Mesenteric fat pad (tissue), 1 donor: ENCODE data around the gene ZNF142. TPM values are rescaled to one million over a fixed set of nuclear protein-coding genes. Genes with fewer than 3 reads are reported as not detected.
A peak's percentile ranks its signal among the peaks of the same experiment; 100 is the strongest.
"Not testable (repeated sequence)": the region's sequence is repeated elsewhere in the genome, so short reads cannot be mapped to it uniquely, and the experiment has no call there.

Experiments used
- DNase-seq: peaks from one replicate; pipeline ENCODE4 v3.0.0-alpha.2; 2020; ENCODE audit warnings: low spot score
- long read RNA-seq: library from polyadenylated mRNA; unstranded; transcript quantifications from one replicate; pipeline ENCODE4 v2.0.0, GENCODE V29; 2020
- total RNA-seq: library from RNA; stranded (reverse); fragmentation: NEBNext Ultra II Directional; extraction: Animal tissue kit (Norgen Biotek cat#: 25700); gene quantifications from one replicate; pipeline ENCODE4 v1.2.1, GENCODE V29; 2021
- donor health status: DM: yes; HTN: yes; CAD: no.

ZNF142 gene, protein sequence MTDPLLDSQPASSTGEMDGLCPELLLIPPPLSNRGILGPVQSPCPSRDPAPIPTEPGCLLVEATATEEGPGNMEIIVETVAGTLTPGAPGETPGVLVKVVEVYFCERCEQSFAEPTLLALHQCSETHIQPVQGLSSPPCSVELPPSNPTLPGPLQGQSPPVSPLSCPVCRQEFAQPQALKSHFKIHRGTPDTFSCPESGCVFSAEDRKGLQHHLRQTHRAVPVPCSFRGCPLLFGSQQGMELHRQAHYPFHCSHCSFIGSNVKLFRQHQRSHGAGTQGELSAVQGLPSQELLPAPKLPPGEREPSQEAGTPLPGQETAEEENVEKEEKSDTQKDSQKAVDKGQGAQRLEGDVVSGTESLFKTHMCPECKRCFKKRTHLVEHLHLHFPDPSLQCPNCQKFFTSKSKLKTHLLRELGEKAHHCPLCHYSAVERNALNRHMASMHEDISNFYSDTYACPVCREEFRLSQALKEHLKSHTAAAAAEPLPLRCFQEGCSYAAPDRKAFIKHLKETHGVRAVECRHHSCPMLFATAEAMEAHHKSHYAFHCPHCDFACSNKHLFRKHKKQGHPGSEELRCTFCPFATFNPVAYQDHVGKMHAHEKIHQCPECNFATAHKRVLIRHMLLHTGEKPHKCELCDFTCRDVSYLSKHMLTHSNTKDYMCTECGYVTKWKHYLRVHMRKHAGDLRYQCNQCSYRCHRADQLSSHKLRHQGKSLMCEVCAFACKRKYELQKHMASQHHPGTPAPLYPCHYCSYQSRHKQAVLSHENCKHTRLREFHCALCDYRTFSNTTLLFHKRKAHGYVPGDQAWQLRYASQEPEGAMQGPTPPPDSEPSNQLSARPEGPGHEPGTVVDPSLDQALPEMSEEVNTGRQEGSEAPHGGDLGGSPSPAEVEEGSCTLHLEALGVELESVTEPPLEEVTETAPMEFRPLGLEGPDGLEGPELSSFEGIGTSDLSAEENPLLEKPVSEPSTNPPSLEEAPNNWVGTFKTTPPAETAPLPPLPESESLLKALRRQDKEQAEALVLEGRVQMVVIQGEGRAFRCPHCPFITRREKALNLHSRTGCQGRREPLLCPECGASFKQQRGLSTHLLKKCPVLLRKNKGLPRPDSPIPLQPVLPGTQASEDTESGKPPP (N-terminal part only)
- total RNA-seq, result 21.3 TPM
- long read RNA-seq, partial matches to known transcripts, result 7 of 9 reads
- long read RNA-seq, other reads (novel, unspliced or antisense), result 2 of 9 reads

DNA sequence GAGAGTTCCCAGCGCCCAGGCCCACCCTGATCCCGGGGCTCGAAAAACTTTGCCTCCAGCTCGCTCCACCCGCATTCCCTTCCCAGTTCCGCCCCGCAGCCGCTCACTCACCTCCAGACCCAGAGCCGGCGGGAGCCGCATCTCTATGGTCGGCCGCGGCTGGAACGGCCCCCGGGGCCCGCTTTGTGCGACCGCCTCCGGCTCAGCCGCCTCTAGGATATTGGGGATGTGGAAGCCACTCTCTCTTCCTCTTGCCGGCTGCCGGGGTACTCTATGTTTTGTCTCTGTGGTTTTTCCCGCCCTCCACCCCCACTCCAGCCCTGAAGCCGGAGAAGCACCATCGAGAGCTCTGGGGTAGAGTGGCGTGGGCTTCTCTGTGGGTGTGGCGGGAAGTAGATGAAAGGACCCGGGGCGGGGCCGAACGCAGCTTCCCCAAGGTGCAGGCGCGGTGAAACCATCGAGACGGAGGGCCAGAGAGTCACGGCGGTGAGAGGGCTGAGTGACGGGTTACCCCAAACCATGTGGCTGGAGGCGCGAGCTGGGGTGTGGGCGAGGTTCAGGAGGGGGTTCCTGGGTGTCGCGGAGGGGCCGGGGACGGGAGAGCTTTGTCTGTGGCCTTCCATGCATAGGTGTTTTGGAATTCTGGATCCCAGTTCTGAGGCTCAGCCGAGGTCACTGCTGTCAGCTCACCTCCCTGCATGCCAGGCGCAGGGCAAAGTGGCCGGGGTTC is at the start of gene ZNF142, which contains the start of gene BCS1L:
TSS of gene ZNF142 (minus strand) at position 366 of the 730 bp plus-strand sequence. CDS start 3,194 bp downstream, outside the sequence.
TSS of gene BCS1L (plus strand) at position 426 of the 730 bp plus-strand sequence. CDS start 1,305 bp downstream, outside the sequence.
- DNase-seq, result peak; percentile 95

- no peak for DNase-seq
Observed at GRCh38 chr2:218708086-218708485, 48.7 kb upstream of the ZNF142 start.

DNA sequence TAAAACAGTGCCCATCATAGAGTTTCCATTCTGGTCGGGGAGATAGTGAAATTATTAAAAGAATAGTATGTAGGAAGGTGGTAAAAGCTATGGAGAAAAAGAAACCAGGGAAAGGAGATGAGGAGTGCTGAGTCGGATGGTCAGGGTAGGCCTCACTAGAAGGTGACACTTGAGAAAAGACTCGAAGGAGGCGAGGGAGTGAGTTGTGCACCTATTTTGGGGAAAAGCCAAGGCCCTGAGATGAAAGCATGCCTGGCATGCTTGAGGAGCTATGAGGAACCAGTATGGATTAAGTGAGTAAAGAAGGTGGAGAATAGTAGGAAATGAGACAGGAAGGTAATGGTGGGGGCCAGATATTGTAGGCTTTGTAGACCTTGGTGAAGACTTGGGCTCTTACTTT is 43.9 kb upstream of the ZNF142 start:
- no peak for DNase-seq

- no peak for DNase-seq
Observed at GRCh38 chr2:218701806-218702205, 42.4 kb upstream of the ZNF142 start.

DNA sequence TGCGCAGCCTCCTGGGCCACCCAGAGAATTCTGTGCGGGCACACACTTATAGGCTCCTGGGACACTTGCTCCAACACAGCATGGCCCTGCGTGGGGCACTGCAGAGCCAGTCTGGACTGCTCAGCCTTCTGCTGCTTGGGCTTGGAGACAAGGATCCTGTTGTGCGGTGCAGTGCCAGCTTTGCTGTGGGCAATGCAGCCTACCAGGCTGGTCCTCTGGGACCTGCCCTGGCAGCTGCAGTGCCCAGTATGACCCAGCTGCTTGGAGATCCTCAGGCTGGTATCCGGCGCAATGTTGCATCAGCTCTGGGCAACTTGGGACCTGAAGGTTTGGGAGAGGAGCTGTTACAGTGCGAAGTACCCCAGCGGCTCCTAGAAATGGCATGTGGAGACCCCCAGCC is 39.5 kb upstream of the ZNF142 start:
- DNase-seq, result no peak

GRCh38 chr2:218694405-218695145 is 35.2 kb upstream of the ZNF142 start:
- DNase-seq, result no peak

GRCh38 chr2:218691234-218691633 is 31.8 kb upstream of the ZNF142 start:
- DNase-seq, result no peak

DNA sequence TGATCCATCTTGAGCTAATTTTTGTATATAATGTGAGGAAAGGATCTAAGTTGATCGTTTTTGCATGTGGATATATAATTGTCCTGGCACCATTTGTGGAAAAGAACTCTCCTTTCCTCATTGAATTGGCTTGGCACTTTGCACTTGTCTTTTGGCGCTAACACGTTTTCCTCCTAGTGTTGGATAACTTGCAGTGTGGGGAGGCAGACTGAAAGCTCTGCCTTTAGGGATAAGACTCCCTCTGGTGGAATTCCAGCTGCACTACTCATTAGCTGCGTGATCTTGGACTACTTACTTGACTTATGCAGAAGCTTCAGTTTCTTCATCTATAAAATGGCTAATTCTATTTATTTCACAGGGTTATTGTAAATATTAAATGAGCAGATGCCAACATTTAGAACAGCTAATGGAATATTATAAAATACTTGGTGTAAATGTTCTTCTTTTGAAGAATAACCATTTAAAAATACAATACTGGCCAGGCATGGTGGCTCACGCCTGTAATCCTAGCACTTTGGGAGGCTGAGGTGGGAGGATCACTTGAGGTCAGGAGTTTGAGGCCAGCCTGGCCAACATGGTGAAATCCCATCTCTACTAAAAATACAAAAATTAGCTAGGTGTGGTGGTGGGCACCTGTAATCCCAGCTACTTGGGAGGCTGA is 28.1 kb upstream of the ZNF142 start:
- DNase-seq, result not testable (repeated sequence)

GRCh38 chr2:218680061-218680460 is 20.6 kb upstream of the ZNF142 start:
- no peak for DNase-seq

- DNase-seq, result no peak
Observed at GRCh38 chr2:218679119-218679518, 19.7 kb upstream of the ZNF142 start.

DNA sequence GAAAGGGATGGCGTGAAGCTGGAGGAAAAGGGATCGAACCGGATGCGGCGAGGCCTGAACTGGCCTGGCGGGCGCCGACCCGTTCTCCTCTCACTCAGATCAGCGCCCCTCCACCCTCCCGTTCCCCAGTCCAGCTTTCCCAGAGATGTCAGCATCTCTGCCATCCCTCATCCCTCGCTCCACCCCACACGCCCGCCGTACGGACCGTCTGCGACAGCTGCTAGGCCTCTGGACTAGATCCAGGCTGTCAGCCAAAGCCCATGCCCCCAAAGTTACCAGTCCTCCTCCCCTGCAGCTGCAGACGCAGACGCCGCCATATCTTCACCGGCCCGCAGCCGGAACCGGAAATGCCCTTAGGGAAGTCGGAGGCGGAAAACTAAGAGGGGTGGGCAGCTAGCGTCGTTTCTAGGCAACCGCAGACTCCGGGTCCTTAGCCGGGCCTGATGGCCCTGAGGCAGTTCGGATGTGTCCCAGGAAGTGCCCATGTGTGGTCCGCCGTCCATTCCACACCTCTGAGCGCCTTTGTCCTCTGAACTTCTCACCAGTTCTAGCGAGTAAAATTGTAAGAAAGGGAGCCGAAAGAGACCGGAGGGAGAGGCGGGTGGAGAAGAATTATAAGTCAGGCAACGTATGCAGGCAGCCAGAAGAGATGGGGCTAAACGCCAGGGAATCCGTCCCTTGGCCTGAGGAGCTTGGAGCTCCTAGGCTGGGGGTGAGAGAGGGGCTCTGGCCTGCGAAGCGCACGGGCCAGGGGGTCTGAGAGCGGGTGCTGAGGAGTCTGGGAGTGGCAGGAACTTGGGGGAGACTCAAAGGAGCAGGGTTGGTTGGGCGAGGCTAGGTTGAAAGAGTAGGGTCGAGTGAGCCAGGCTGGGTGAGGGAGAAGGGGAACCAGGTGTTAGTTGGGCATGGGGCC is 12.5 kb upstream of the ZNF142 start, which contains the start of the genes RNF25 and STK36:
TSS of gene RNF25 (minus strand) at position 349 of the 913 bp plus-strand sequence. CDS start at position 317, 32 bp downstream.
TSS of gene STK36 (plus strand) at position 433 of the 913 bp plus-strand sequence. CDS start 744 bp downstream, outside the sequence.
- peak; percentile 93 for DNase-seq

- no peak for DNase-seq
Observed at GRCh38 chr2:218671097-218671653, 11.8 kb upstream of the ZNF142 start.

DNA sequence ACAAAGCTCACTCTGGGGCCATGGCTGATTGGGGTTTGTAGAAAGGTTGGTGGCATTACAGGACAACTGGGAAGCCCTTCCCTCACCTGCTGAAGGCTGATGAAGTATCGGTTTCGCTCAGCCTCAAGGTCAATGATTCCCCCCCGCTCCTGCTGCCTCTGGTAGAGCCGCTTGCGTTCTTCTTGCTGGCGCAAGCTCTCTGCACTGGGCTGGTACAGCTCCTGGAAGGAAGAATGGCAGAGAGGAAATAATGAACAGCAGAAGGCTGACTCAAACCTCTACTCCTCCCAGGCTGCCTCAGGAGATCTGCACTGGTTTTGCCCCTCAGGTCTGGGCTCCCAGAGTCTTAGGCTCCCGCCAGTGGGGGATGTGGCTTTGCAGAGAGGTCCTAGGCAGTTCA is 5.2 kb upstream of the ZNF142 start:
- no peak for DNase-seq

DNA sequence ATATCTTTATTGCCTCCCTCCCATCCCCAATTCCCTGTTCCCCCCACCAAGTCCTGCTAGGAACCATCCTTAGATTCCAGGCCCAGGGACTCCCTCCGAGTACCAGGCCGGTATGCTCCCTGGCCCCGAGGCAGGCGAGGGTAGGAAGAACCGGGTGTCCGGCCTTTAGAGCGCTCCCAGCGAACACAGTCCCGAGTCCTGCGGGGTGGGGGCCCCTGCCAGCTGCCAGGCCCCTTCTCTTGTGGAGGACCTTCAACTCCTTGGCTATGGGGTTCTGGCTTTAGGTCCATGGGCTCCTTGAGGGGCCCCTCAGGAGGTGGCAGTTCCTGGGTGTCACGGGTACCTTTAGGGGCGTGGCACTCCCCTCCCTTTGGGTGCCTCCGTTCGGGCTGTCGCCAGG is 4.5 kb upstream of the ZNF142 start:
- no peak for DNase-seq

DNA sequence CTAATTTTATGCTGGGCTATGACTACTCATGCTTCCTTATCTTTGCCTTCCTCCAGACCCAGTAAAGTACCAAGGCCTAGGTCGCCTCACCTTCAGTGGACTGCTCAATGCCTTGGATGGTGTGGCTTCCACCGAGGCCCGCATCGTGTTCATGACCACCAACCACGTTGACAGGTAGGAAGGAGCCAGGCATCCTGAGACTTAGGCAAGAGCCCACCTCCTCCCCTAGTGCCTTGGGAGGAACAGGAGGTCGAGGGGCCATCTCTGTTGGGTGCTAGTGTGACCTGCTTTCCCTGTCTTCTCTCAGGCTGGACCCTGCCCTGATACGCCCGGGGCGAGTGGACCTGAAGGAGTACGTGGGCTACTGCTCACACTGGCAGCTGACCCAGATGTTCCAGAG is 3.4 kb upstream of the ZNF142 start:
- DNase-seq, result no peak

- no peak for DNase-seq
Observed at GRCh38 chr2:218662377-218662776, 3.0 kb upstream of the ZNF142 start.

- no peak for DNase-seq
Observed at GRCh38 chr2:218659988-218660358, 550 bp upstream of the ZNF142 start.
